IMR-90 (cell line): ENCODE data around the gene CSH2.

Experiments used
- RFX5 ChIP-seq: IDR thresholded peaks from 2 replicates; pipeline ENCODE4 v1.8.0; 2012; ENCODE audit warnings: low read depth, mild to moderate bottlenecking, low read length, moderate library complexity
- TF ChIP-seq, protein P1 (sequence below): conservative IDR thresholded peaks from 2 replicates; pipeline ENCODE4 v1.5.1; 2012; ENCODE audit warnings: mild to moderate bottlenecking, low read depth, low read length, improper control_type of control experiment

- TF ChIP-seq, protein P1, sequence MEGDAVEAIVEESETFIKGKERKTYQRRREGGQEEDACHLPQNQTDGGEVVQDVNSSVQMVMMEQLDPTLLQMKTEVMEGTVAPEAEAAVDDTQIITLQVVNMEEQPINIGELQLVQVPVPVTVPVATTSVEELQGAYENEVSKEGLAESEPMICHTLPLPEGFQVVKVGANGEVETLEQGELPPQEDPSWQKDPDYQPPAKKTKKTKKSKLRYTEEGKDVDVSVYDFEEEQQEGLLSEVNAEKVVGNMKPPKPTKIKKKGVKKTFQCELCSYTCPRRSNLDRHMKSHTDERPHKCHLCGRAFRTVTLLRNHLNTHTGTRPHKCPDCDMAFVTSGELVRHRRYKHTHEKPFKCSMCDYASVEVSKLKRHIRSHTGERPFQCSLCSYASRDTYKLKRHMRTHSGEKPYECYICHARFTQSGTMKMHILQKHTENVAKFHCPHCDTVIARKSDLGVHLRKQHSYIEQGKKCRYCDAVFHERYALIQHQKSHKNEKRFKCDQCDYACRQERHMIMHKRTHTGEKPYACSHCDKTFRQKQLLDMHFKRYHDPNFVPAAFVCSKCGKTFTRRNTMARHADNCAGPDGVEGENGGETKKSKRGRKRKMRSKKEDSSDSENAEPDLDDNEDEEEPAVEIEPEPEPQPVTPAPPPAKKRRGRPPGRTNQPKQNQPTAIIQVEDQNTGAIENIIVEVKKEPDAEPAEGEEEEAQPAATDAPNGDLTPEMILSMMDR, result no peak
- no peak for TF ChIP-seq RFX5
Measured at GRCh38 chr17:63838631-63839171, 34.8 kb downstream of the CSH2 start.
